HL-60 (cell line): ENCODE measurements around the gene MGAT4A.

Source experiments
- CTCF ChIP-seq: IDR thresholded peaks from one replicate; pipeline ENCODE4 v1.5.1; 2011; ENCODE audit warnings: low read length, control low read depth, inconsistent platforms; ENCODE audit not compliant: insufficient read depth
- GABPA ChIP-seq: IDR thresholded peaks from 2 replicates; pipeline ENCODE4 v1.6.1; 2012; ENCODE audit warnings: low read depth
- POLR2AphosphoS5 ChIP-seq: IDR thresholded peaks from 2 replicates; pipeline ENCODE4 v1.6.1; 2012; ENCODE audit warnings: low read depth
- REST ChIP-seq: IDR thresholded peaks from 2 replicates; pipeline ENCODE4 v1.6.1; 2012; ENCODE audit warnings: low read depth; ENCODE audit not compliant: insufficient replicate concordance
- SPI1 ChIP-seq: IDR thresholded peaks from 2 replicates; pipeline ENCODE4 v1.6.1; 2012; ENCODE audit warnings: low read depth, mild to moderate bottlenecking, borderline replicate concordance

GRCh38 chr2:98701230-98701629 lies 29.7 kb downstream of the MGAT4A start:
- no peak for TF ChIP-seq POLR2AphosphoS5
- no peak for TF ChIP-seq CTCF
- TF ChIP-seq REST = no peak
- no peak for TF ChIP-seq GABPA
- TF ChIP-seq SPI1 = no peak
